ENCODE data around the gene CCL21.

The CCL21 gene

GRCh38 chr9:34674440-34674839 is 35.5 kb downstream of the CCL21 start:
- TF ChIP-seq FOXP2 (optimal IDR thresholded peaks at IDR 0.05; ENCODE audit: borderline replicate concordance, extremely low read depth, extremely low read length, insufficient read depth) (no peak), TAF1 (IDR thresholded peaks at IDR 0.05; ENCODE audit: borderline replicate concordance, insufficient read depth, low read length) (no peak), REST (IDR thresholded peaks at IDR 0.05; ENCODE audit: insufficient read depth in 1 of 2, low read depth in 2 of 2, low read length in 2 of 2) (no peak), POLR2AphosphoS5 (IDR thresholded peaks at IDR 0.05; ENCODE audit: low read depth, low read length) (no peak), SIN3A (IDR thresholded peaks at IDR 0.05; ENCODE audit: borderline replicate concordance, insufficient read depth, low read length) (no peak)

- TF ChIP-seq FOXP2 (optimal IDR thresholded peaks at IDR 0.05; ENCODE audit: borderline replicate concordance, extremely low read depth, extremely low read length, insufficient read depth) (no peak), REST (IDR thresholded peaks at IDR 0.05; ENCODE audit: insufficient read depth in 1 of 2, low read depth in 2 of 2, low read length in 2 of 2) (no peak), TAF1 (IDR thresholded peaks at IDR 0.05; ENCODE audit: borderline replicate concordance, insufficient read depth, low read length) (no peak), SIN3A (IDR thresholded peaks at IDR 0.05; ENCODE audit: borderline replicate concordance, insufficient read depth, low read length) (no peak), POLR2AphosphoS5 (IDR thresholded peaks at IDR 0.05; ENCODE audit: low read depth, low read length) (no peak)
Measured at GRCh38 chr9:34671307-34671706, 38.6 kb downstream of the CCL21 start.

GRCh38 chr9:34669809-34670562 is 40.0 kb downstream of the CCL21 start:
- TF ChIP-seq SIN3A (IDR thresholded peaks at IDR 0.05; ENCODE audit: borderline replicate concordance, insufficient read depth, low read length) (no peak), TAF1 (IDR thresholded peaks at IDR 0.05; ENCODE audit: borderline replicate concordance, insufficient read depth, low read length) (no peak), FOXP2 (optimal IDR thresholded peaks at IDR 0.05; ENCODE audit: borderline replicate concordance, extremely low read depth, extremely low read length, insufficient read depth) (no peak), REST (IDR thresholded peaks at IDR 0.05; ENCODE audit: insufficient read depth in 1 of 2, low read depth in 2 of 2, low read length in 2 of 2) (no peak), POLR2AphosphoS5 (IDR thresholded peaks at IDR 0.05; ENCODE audit: low read depth, low read length) (no peak)

- TF ChIP-seq REST (IDR thresholded peaks at IDR 0.05; ENCODE audit: insufficient read depth in 1 of 2, low read depth in 2 of 2, low read length in 2 of 2), result no peak
- TF ChIP-seq TAF1 (IDR thresholded peaks at IDR 0.05; ENCODE audit: borderline replicate concordance, insufficient read depth, low read length), result no peak
- no peak for TF ChIP-seq SIN3A (IDR thresholded peaks at IDR 0.05; ENCODE audit: borderline replicate concordance, insufficient read depth, low read length)
- no peak for TF ChIP-seq FOXP2 (optimal IDR thresholded peaks at IDR 0.05; ENCODE audit: borderline replicate concordance, extremely low read depth, extremely low read length, insufficient read depth)
- TF ChIP-seq POLR2AphosphoS5 (IDR thresholded peaks at IDR 0.05; ENCODE audit: low read depth, low read length), result no peak
Measured at GRCh38 chr9:34665381-34666250, 44.3 kb downstream of the CCL21 start.

Data from PFSK-1 (cell line).